ENCODE measurements around the gene CAGE1. TPM values are rescaled to one million over a fixed set of nuclear protein-coding genes. Genes with fewer than 3 reads are reported as not detected.

The CAGE1 gene
- total and polyA plus RNA-seq, 2 experiments from 2014 or later: 0.07 TPM; not detected in 1

GRCh38 chr6:7426447-7427169 is 37.1 kb upstream of the CAGE1 start:
- ATAC-seq: no peak
- Histone ChIP-seq H3K36me3 (ENCODE audit: insufficient read depth) (no peaks in the 10 kb centered on the region), H3K4me2 (no peak overlapping the region), H2AFZ (0 out of 2 replicates have a peak overlapping the region, but pooled peaks have one; percentile 59), H3F3A (replicated peaks; ENCODE audit: low read depth) (no peaks in the 10 kb centered on the region), H3K4me3 (no peak overlapping the region), H3K9me2 (ENCODE audit: insufficient read depth) (no peaks in the 10 kb centered on the region), H3K79me2 (replicated peaks; ENCODE audit: insufficient read depth) (no peaks in the 10 kb centered on the region), H4K20me1 (replicated peaks; ENCODE audit: insufficient read depth) (no peaks in the 10 kb centered on the region), H3K27ac (ENCODE audit: low read depth) (no peak overlapping the region), H3K27me3 (ENCODE audit: insufficient read depth) (no peaks in the 10 kb centered on the region), H3K4me1 (ENCODE audit: insufficient read depth) (peaks cover 4% of the 10 kb centered on the region; the same call in 1 of the 2 replicates)
- H3K27me3 Mint-ChIP-seq (ENCODE audit: insufficient read depth, low read depth, poor library complexity): peaks cover 2% of the 10 kb centered on the region
- no peak overlapping the region for H3K27ac Mint-ChIP-seq
- no peak for DNase-seq (ENCODE audit: low spot score)
- H3K9me3 Mint-ChIP-seq: no peaks in the 10 kb centered on the region; the same call in 2 of the 3 replicates
- H3K4me3 Mint-ChIP-seq: no peak overlapping the region
- TF ChIP-seq STAT1 (IDR thresholded peaks at IDR 0.05; ENCODE audit: unreplicated experiment) (no peak), JUNB (IDR thresholded peaks at IDR 0.05; ENCODE audit: unreplicated experiment) (no peak), ZNF114 (CRISPR knock-in tag; IDR thresholded peaks at IDR 0.05) (no peak), ZNF331 (CRISPR knock-in tag; IDR thresholded peaks at IDR 0.05; ENCODE audit: low read depth) (no peak), REST (IDR thresholded peaks at IDR 0.05; ENCODE audit: unreplicated experiment) (no peak), ZNF462 (CRISPR knock-in tag; IDR thresholded peaks at IDR 0.05) (no peak), EZH2phosphoT487 (IDR thresholded peaks at IDR 0.05; ENCODE audit: unreplicated experiment) (no peak), EZH2 (IDR thresholded peaks at IDR 0.05; ENCODE audit: low read depth, unreplicated experiment) (no peak), ETS1 (IDR thresholded peaks at IDR 0.05) (no peak)
- H3K4me1 Mint-ChIP-seq: peaks cover 4% of the 10 kb centered on the region; the same call in 2 of the 3 replicates
- no peaks in the 10 kb centered on the region for H3K36me3 Mint-ChIP-seq (ENCODE audit: low read depth)
